ENCODE measurements around the gene FASN. TPM values are rescaled to one million over a fixed set of nuclear protein-coding genes. Genes with fewer than 3 reads are reported as not detected.

Gene FASN
- total RNA-seq, 1 donor from 2014 or later = 439 TPM

GRCh38 chr17:82087961-82088837 lies 9.8 kb downstream of the FASN start:
- no peak overlapping the region for H3K27ac Mint-ChIP-seq (ENCODE audit: unreplicated experiment)
- no peak for TF ChIP-seq CTCF (IDR thresholded peaks at IDR 0.05; ENCODE audit: partially characterized antibody, unreplicated experiment)
- H3K4me1 Mint-ChIP-seq (ENCODE audit: low read depth, unreplicated experiment) = no peaks in the 10 kb centered on the region
- peaks cover 2% of the 10 kb centered on the region for H3K27me3 Mint-ChIP-seq (ENCODE audit: unreplicated experiment)
- H3K4me3 Mint-ChIP-seq (ENCODE audit: unreplicated experiment) = no peak overlapping the region
- H3K36me3 Mint-ChIP-seq (ENCODE audit: unreplicated experiment) = no peaks in the 10 kb centered on the region
- no peak for DNase-seq
- H3K9me3 Mint-ChIP-seq (ENCODE audit: unreplicated experiment) = no peaks in the 10 kb centered on the region

- no peak for DNase-seq
- Mint-ChIP-seq H3K4me1 (ENCODE audit: low read depth, unreplicated experiment) (no peaks in the 10 kb centered on the region), H3K27ac (ENCODE audit: unreplicated experiment) (no peak overlapping the region), H3K27me3 (ENCODE audit: unreplicated experiment) (peaks cover 2% of the 10 kb centered on the region), H3K36me3 (ENCODE audit: unreplicated experiment) (no peaks in the 10 kb centered on the region), H3K9me3 (ENCODE audit: unreplicated experiment) (no peaks in the 10 kb centered on the region), H3K4me3 (ENCODE audit: unreplicated experiment) (no peak overlapping the region)
- no peak for TF ChIP-seq CTCF (IDR thresholded peaks at IDR 0.05; ENCODE audit: partially characterized antibody, unreplicated experiment)
Observed at GRCh38 chr17:82086941-82087906, 10.8 kb downstream of the FASN start.

- Mint-ChIP-seq H3K9me3 (ENCODE audit: unreplicated experiment) (no peaks in the 10 kb centered on the region), H3K27me3 (ENCODE audit: unreplicated experiment) (peaks cover 2% of the 10 kb centered on the region), H3K36me3 (ENCODE audit: unreplicated experiment) (no peaks in the 10 kb centered on the region), H3K4me1 (ENCODE audit: low read depth, unreplicated experiment) (no peaks in the 10 kb centered on the region), H3K27ac (ENCODE audit: unreplicated experiment) (no peak overlapping the region), H3K4me3 (ENCODE audit: unreplicated experiment) (no peak overlapping the region)
- TF ChIP-seq CTCF (IDR thresholded peaks at IDR 0.05; ENCODE audit: partially characterized antibody, unreplicated experiment) = no peak
- DNase-seq = no peak
Observed at GRCh38 chr17:82085931-82086764, 11.9 kb downstream of the FASN start.

DNA sequence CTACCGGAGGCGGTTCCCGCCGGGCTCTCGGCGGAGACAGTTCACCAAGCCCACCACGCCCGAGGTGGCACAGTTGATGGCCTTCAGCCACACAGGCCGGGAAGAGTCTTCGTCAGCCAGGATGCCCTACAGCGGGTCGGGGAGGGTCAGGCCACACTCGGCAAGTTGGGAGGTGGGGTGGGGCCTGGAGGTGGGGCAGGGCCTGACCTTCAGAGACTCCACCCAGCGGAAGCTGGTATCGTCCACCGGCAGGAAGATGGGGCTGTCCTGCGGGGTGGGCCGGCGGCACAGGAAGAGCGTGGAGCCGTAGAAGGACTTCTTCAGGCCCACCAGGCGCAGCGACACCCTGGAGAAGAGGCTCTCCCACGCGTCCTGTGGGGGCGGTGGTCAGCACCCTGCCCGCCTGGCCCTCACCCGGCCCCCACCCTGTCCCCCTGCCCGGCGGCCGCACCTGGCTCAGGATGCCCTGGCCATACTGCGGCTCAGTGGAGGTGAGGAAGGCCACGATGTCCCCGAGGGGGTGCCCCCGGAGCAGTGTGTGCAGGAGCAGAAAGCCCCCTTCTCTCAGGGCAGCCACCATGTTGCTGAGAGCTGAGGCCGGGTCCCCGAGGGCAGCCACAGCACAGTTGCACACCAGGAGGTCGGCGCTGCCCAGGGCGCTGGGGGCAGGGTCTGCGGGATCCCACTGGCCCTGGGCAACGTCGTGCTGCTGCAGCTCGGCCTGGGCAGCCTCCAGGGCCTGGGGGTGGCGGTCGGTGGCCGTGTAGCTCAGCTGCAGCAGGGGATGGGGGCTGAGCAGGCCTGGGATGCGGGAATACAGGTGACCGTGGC lies 12.8 kb downstream of the FASN start:
- H3K27ac Mint-ChIP-seq (ENCODE audit: unreplicated experiment) = no peak overlapping the region
- no peaks in the 10 kb centered on the region for H3K36me3 Mint-ChIP-seq (ENCODE audit: unreplicated experiment)
- H3K4me1 Mint-ChIP-seq (ENCODE audit: low read depth, unreplicated experiment) = no peaks in the 10 kb centered on the region
- peaks cover 2% of the 10 kb centered on the region for H3K27me3 Mint-ChIP-seq (ENCODE audit: unreplicated experiment)
- peaks cover 3% of the 10 kb centered on the region for H3K9me3 Mint-ChIP-seq (ENCODE audit: unreplicated experiment)
- DNase-seq = no peak
- no peak overlapping the region for H3K4me3 Mint-ChIP-seq (ENCODE audit: unreplicated experiment)
- no peak for TF ChIP-seq CTCF (IDR thresholded peaks at IDR 0.05; ENCODE audit: partially characterized antibody, unreplicated experiment)
